GM19467 (cell line): ENCODE measurements around the gene KCNN3.
"Not testable (repeated sequence)": the region's sequence is repeated elsewhere in the genome, so short reads cannot be mapped to it uniquely, and the experiment has no call there.

Source experiments
- ATAC-seq: cut with Tn5 transposase; IDR thresholded peaks from one replicate; pipeline ENCODE4 v1.9.1; 2021; ENCODE audit warnings: mild to moderate bottlenecking, moderate library complexity; ENCODE audit not compliant: unreplicated experiment

Gene KCNN3

DNA sequence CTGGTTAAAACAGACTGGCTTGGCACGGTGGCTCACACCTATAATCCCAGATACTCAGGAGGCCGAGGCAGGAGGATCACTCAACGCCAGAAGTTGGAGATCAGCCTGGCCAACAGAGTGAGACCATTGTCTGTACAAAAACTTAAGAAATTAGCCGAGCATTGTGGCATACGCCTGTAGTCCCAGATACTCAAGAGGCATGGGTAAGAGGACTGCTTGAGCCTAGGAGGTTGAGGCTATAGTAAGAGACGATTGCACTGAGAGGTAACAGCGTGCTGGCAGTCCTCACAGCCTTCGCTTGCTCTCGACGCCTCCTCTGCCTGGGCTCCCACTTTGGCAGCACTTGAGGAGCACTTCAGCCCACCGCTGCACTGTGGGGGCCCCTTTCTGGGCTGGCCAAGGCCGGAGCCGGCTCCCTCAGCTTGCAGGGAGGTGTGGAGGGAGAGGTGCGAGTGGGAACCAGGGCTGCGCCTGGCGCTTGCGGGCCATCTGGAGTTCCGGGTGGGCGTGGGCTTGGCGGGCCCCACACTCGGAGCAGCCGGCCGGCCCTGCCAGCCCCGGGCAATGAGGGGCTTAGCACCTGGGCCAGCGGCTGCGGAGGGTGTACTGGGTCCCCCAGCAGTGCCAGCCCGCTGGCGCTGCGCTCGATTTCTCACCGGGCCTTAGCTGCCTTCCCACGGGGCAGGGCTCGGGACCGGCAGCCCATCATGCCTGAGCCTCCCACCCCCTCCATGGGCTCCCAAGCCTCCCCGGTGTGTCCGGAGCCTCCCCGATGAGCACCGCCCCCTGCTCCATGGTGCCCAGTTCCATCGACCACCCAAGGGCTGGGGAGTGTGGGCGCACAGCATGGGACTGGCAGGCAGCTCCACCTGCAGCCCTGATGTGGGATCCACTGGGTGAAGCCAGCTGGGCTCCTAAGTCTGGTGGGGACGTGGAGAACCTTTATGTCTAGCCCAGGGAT is 199.5 kb downstream of the KCNN3 start:
- ATAC-seq: not testable (repeated sequence)

DNA sequence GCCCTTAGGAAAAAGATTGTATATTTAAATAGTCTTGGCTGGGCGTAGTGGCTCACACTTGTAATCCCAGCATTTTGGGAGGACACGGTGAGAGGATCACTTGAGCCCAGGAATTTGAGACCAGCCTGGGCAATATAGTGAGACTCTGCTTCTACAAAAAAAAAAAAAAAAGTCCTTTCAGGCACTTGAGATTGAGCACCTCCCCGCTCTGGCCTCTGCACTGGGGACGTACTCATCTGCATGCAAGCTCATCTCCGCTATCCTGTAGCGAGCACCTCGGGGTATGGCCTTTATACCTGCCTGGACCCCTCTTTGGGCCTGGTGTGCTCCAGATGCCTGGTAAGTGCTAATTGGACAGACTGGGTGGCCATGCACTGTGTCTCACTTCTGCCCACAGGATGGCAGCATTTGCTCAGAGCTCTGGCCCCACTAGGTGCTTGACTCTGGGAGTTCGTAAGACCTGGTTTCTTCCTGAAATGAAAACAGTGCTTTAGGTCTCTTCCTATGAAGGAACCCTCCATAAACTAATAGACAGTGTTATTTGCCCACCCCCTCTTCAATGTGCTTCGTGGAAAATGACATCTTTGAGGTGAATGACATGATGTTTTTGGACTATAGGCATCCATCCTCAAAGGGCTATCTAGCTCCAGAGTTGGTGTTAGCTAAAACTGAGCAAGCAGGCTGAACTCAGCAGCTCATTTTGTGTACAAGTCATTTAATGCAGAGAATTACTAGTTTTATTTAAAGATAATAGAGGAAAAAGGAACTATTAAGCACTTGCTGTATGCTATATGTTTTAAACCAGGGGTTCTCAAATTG is 200.4 kb downstream of the KCNN3 start:
- no peak for ATAC-seq

DNA sequence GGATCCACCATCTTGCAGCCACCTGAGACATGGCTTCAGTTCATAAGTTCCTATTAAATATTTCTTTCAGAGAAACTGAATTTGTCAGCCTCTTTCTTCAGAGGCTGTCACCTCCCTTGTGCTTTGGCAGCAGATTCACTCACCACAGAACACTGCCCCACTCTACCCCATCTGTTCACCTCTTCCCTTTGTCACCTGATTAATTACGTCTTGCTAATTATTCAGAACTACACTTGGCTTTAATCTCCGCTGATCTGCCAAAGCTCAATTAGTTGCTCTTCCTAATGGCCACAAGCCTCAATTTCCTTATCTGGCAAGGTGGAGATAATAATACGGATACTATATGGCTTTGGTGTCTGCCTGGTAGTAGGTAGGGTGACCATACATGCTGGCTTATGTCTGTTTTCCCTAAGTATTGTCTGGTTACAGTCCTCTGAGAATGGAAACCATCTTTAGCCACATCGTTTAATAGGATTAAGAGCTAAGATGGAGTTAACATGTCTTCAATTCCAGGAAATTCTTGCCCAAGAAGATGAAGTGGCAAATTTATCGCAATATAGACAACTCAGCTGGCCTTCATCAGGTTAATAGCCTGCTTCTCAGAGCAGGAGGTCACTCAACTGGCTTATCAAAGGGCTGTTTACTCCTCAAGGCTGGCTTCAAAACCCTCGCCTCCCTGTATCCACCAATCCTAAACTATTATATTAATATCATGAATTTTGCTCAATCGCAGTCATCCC is 203.9 kb downstream of the KCNN3 start:
- no peak for ATAC-seq

DNA sequence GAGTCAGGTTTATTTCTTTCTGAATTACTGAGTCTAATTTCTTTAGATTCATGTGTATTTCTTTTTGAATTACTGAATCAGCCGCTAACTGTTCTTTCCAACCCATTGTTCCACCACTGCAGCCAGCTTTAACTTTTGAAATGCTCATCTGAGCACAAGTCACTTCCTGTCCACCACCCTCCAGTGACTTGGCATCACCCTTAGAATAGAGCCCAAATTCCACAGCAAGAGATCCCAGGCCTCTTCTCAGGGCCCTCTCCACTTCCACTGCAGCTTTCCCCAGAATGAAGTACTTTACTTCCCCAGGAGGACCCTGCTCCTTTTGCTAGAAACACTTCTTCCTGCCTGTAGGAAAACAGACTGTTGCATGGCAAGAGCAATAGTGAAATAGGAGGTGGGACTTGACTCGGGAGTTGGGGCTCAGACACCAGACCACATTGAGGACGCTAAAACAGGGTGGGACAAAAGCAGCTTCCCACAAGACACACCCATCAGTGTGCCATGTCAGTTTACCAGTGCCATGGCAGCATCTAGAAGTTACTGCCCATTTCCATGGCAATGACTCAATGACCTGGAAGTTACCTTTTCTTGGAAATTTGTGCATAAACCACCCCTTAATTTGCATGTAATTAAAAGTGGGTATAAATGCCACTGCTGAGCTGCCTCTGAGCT is 205.6 kb downstream of the KCNN3 start:
- no peak for ATAC-seq

DNA sequence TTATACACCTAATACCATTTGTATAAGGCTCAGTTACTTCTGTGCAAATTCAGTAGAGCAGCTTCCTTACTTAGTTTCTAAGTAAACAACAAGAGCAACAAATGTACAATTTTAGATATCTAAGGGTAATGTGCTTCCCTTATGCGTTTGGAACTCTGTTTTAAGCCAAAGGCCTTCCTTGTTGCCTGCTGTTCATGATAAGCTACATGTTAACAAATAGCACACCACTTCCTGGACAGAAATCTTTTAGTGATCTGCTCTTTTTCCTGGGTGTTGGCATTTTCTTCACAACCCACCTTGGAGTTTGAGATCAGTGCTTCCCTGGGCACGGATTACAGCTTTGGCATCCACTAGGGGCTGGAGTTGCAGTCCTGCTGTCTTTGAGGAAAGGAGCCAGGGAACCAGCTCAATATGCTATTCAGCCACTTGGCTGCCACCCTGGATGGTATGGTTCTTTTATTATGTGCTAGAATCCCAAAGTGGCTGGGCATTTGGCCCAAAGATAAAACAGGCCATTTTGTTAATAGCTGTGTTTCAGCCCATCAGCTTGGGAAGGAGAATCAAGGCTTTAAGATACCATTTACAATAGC is 206.5 kb downstream of the KCNN3 start:
- no peak for ATAC-seq

DNA sequence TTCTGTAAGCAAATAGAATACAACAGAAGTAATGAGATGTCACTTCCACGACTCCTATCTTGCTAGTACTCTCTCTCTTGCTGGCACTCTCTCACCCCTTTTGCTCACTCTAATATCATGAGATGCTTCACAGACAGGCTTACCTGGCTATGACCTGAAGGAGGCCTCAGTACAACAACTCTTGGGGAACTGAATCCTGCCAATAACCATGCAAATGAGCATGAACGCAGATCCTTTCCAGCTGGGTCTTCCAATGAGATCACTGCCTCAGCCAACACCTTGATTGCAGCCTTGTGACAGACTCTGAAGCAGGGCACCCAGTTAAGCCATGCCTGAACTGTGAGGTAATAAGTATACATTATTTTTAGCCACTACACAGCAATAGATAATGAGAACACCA is 209.0 kb downstream of the KCNN3 start:
- no peak for ATAC-seq

DNA sequence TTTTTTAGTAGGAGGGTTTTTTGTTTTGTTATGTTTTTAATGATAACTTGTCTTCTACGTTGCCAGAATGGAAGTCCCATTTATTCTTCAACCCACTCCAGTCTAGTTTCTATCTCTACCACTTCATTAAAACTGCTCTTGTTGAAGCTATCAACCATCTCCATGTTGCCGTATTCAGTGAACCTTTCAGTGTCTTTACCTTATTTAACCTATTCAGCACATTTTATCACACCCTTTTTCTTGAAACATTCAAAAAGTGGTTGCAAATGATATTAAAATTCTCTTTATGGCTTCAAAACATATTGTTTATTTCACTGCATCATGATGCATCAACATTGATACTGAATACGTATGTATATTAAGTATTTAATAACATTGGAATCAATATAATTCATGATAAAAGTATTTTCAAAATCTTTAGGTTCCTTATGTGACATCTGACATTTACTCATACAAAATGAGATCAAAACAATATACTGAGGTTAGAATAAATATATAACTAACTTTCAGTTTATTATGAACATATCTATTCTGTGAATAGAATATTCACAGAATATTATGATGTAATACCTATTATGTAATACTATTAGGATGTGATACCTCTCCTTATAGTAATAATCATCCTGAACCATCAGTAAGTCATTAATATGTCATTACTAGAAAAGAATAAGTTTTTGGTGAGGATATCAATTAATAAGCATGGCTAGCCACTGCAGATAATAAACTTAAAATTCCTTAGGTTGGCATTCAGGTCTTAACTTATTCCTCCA is 210.1 kb downstream of the KCNN3 start:
- ATAC-seq: no peak

DNA sequence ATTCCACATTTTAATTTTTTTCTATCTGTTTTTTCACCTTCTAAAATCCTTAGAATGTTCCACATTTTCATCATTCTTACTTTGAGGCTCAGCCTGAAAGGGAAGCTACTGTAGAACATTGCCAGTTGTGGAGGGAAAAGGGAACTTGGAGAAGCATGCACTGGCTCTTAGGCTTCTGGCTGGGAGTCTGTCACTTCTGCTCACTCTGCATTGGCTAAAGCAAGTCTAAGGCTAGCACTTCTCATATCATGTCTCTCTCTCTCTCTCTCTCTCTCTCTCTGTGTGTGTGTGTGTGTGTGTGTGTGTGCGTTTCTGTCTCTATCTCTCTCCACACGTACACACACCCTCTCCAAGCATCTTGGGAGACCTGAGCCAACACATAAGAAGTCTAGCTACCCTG is 212.5 kb downstream of the KCNN3 start:
- ATAC-seq: no peak

DNA sequence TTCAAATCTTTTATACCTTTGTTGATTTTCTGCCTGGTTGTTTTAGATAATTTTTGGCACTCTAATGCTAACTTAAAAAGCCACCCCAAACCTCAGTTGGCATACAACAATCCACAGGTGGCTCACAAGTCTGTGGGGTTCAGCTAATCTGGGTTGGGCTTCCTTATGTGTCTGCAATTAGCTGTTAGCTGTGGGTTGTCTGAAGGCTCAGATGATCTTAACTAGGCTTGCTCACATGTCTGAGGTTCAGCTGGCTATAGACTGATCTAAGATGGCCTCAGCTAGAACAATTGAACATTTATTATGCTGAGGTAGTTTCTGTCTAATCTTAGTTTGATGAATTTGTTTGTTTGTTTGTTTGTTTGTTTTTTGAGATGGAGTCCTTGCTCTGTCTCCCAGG is 217.2 kb downstream of the KCNN3 start:
- no peak for ATAC-seq
